ENCODE measurements around the gene CAMTA1.
"Not testable (repeated sequence)": the region's sequence is repeated elsewhere in the genome, so short reads cannot be mapped to it uniquely, and the experiment has no call there.

CAMTA1 gene

DNA sequence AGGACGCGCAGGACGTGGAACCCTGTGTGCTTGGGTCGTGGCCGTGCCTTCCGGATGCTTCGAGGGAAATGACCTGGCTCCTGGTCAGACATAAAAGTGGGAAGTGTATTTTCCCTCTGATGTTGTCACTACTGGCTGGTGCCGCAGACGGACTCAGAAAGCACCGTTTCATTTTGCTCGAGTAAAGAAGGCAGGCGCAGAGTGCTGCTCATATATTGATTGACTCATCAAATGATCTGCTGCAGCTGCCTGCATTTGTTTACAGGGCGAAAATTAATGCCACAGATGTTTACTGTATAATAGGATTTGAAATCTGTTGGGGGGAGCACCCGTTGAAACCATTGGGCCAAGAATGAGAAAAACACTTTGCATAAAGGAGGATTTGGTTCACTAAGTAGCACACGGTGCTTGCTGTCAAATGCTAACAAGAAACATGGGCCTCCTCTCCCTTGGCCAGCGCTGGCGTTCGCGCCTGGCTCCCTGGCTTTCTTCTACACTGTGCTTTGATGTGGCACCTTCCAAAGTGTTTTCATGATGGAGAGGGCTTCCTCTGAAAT, 365.5 kb downstream of the CAMTA1 start:
- no peak for DNase-seq (ENCODE audit: low read depth)

DNA sequence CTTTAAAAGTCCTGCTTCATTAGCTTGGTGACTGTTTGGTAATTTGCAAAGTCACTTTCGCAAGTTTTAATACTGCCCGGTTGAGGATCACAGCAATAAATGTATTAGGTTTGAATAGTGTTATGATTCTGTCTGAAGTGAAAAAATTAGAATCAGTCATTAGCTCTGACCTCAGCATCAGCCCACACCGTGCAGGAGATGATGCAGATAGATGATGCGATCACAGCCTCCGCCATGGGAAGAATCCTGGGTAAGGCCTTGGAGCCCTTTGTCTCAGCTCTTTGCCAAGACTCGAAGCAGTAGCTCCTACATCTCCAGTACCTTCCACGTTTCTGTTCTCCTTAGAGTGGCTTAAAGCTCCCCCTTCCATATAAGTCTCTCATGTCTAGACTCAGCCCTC, 366.7 kb downstream of the CAMTA1 start:
- DNase-seq (ENCODE audit: low read depth) = no peak

DNA sequence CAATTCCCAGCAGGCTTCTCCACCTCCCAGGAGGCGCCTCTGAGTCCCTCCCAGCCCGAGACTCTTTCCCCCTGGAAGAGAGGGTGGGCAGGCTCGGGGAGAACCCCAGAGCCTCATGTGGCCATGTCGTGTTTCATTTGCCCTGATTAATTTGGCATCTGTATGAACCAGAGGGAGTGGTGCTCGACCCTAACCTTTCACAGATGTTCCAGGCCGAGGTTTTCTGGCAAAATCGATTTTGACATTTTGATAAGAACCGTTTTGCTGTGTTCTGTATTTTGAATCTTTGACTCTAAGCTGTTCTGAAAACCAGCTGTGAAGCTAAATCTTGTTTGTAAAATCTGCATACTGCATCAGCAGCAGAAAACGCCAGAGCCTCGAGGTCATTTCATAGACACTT, 367.4 kb downstream of the CAMTA1 start:
- no peak for DNase-seq (ENCODE audit: low read depth)

DNA sequence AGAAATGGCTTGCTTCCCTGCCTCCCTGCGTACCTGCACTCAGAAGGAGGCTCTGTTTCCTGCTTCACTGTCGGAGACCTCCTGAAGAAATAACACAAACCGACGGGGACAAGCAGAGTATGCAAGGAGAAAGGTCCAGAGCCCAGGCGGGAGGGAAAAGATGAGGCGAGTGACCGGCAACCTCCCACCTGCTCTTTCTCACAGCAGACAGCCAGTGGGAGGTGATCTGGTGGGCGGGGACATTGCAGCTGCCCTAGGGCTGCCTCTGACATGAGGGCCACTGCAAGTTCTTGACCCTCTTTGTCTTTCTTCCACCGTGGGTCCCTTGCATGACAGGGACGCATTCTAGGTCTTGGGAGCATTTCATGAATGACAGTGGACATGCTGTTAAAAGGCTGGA, 368.2 kb downstream of the CAMTA1 start:
- DNase-seq (ENCODE audit: low read depth) = no peak

DNA sequence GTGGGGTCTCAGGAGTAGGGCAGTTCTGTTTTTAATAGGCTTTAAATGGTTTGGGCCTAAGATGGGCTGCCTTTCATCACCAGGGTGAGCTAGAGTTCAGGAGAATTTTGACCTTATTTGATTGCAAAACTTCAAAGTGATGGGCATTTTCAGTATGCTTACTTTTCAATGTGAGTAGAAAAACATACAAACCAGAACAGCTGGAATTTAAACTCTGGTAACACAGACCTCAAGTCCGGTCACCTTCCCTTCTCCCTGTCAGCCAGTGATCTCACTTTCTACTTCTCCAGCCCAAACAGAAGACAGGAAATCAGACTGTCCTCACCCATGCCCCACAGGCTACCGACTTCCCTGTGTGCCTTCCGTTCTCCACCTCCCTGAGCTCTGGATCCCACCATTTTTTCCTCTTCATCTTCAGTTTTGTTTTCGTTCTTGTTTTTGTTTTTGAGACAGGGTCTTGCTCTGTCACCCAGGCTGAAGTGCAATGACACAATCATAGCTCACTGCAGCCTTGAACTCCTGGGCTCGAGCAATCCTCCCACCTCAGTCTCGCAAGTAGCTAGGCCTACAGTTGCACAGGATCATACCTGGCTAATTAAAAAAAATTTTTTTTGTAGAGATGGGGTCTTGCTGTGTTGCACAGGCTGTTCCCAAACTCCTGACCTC, 374.0 kb downstream of the CAMTA1 start:
- no peak for DNase-seq (ENCODE audit: low read depth)

DNA sequence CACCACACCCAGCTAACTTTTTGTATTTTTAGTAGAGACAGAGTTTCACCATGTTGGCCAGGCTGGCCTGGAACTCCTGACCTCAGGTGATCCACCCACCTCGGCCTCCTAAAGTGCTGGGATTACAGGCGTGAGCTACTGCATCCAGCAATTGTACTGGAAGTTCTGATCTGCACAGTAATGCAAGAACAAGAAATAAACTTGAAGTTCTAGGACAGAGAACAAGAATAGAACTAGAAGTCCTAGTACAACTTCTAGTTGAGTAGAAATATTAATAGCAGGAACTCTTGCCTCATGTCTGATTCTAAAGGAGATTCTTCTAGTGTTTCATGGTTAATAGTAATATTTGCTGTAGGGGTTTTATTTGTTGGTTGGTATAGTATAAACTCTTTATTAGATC, 383.3 kb downstream of the CAMTA1 start:
- not testable (repeated sequence) for DNase-seq (ENCODE audit: low read depth)

DNA sequence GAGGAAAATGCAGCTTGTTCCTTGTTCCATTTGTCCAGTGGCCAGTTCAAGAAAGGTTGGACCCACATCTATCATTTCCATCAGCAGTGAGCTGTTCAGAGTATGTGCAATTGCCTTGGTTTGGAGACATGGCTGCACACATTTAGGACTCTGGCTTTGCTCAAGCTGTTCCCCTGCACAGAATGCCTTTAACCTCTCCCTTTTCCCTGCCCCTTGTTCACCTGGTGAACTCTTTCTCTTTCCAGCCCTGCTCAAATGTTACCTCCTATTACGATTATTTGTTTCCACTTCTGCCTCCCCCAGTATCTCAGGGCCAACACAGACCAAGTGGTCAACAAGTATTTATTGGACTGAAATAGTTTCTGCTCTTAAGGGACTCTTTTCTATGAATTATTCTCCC, 385.9 kb downstream of the CAMTA1 start:
- no peak for DNase-seq (ENCODE audit: low read depth)

DNA sequence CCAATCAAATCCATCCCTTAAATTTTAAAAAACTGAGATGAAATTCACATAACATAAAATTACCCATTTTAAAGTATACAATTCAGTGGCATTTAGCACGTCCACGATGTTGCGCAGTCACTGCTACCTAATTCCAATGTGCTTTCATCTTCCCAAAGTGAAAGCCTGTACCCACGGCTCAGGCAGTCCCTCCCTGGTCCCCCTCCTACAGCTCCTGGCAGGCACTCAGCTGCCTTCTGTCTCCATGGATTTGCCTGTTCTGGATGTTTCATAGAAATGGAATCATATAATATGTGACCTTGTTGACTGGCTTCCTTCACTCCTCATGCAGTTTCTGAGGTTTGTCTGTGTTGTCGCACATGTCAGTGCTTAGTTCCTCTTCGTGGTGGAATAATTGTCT, 386.3 kb downstream of the CAMTA1 start:
- no peak for DNase-seq (ENCODE audit: low read depth)

DNA sequence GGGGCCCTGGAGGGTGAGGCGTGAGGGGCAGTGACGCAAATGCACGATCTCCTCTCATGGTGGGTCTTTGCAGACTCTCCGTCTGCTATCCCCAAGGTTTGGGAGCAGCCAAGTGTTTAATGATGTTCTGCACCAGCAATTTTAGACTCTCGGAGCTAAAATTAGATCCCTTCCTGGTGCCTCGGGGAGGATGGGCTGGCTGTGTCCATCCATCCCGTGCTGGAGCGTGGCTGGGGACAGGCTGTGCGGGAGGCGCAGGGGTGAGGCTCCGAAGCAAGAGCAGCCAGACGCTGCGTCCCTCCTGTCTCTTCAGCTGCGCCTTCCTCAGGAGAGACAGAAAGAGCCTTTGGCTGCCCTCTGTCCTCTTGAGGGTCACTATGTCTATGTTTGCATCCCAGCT, 387.6 kb downstream of the CAMTA1 start:
- no peak for DNase-seq (ENCODE audit: low read depth)

DNA sequence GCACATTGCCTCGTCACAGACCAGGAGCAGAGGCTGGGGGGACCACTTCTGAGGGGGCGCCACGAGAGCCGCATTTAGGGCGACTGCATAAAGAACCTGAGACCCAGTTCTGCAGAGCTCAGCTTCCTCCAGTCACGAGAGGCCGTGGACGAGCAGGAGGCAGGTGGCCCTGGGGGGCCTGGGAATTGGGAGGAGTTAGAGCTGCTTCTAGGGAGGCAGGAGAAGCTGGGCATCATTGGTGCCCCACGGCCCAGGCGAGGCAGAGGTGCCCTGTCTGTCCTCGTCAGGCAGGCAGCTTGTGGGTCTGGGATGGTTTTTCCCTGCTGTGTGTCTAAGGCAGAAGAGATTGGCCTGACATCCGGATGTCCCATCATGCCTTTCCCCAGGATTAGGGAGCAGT, 389.3 kb downstream of the CAMTA1 start:
- DNase-seq (ENCODE audit: low read depth) = no peak

DNA sequence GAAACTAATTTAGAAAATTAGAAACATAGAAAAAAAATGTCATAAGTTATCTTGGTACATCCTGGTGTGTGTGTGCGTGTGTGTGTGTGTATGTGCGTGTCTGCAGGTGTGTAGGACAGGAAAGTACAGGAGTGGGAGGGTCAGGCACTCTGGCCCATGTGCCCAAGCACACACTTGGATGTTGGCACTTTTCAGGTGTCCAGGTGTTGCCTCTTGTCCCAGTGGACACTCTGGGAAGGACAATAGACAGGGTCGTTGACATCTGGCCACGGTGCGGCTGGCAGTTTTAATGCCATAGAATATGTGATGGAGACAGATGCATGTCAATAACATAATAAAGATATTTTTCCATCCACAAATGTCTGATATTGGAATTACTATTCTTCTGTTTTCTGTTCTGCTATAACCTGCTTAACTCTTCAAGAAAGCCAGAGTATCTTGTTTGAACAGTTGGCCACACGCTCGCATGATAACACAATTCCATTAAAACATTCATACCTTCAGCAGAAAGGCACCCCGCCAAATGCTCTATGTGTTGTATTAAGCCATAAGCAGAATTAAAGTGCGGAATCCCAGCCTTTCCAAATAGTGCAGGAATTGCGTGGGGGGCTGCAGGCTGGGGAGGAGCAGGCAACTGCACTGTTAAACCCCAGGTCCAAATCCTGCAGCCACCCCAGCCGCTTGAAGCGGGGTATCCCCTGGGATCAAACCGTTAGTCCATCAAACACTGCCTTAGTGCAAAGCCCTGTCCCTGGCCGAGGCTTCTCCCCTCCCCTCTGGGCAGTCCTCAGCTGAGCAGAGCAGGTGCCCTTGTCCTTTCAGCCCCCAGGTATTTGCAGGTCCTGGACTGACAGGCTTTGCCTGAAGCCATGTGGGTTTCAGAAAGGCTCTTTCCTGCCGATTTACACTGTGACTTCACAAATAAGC, 390.0 kb downstream of the CAMTA1 start:
- no peak for DNase-seq (ENCODE audit: low read depth)

DNA sequence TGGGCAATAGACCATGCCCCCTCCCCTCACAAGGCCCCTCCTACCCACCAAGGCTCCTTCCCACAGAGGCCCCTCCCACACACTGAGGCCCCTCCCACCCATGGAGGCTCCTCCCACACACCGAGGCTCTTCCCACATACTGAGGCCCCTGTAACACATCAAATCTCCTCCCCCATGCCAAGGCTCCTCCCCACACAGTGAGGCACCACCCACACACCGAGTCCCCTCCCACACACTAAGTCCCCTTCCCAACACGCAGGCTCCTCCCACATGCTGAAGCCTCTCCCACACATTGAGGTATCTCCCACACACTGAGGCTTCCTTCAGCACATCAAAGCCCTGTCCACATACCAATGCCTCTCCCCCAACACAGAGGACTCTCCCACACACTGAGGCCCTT, 391.8 kb downstream of the CAMTA1 start:
- DNase-seq (ENCODE audit: low read depth) = no peak

DNA sequence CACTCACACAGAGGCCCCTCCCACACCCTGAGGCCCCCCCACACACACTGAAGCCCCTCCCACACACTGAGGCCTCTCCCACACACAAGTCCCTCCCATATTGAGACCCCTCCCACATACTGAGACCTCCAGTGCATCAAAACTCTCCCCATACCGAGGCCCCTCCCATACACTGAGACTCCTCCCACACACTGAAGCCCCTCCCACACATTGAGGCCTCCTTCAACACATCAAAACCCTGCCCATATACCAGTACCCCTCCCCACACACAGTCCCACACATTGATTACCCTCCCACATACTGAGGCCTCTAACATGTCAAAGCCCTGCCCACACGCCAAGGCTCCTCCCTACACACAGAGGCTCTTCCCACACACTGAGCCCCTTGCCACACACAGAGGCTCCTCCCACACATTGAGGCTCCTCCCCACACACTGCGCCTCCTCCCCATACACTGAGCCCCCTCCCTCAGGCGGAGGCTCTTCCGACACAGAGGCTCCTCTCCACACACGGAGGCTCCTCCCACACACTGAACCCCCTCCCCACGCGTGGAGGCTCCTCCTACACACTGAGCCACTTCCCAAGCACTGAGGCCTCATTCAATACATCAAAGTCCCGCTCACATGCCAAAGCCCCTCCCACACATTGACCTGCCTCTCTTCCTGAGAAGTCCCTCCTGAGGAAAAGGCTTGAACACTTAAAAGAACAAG, 392.3 kb downstream of the CAMTA1 start:
- no peak for DNase-seq (ENCODE audit: low read depth)

DNA sequence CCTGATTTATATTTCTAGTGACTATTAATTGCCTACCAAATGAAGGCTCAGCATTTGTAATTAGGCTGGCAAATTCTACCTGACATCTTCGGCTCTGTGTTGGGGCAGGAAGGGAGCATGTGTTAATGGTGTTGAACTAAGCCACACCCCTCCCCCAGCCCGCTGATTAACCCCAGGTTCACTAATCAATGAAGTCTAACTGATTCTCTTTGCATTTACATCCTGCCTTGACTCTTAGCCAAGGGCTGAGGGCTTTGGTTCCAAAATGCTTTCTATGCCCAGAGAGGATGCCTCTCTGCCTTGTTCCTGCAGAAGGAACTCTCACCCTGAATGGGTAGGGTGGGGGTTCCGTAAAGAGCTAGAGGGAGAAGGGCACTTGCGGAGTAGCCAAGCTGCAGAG, 393.1 kb downstream of the CAMTA1 start:
- DNase-seq (ENCODE audit: low read depth) = no peak

DNA sequence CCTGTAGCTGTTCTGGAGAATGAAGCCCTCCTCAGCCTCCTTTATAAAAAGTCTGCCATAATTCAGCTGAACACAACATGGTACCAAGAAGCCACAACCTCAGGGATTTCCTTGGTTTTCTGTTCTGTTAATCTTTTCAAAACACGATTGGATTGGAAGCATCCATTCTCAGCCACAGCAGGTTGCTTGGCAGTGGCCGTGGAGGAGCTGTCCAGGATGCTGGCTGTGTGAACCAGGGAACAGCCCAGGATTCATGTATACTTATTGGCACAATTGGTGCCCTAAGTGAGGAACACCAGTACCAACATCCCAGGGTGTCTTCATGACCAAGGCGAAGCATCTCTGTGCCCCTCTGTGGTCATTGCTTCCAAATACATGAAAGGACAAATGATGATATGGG, 393.5 kb downstream of the CAMTA1 start:
- DNase-seq (ENCODE audit: low read depth) = no peak

DNA sequence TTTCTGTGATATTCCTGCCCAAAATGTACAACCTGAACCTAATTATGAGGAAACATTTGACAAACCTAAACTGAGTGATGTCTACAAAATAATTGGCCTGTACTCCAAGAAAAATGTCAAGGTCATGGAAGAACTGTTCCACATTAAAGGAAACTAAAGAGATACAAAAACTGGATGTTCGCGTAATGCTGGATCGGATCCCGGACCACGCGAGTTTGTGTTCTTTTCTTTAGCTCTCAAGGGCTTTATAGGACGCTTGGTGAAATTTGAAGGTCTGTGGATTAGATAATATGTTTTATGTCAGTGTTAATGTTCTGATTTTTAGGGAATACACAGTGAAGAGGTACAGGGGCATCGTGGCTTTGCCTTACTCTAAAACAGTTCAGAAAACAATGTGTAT, 400.5 kb downstream of the CAMTA1 start:
- DNase-seq (ENCODE audit: low read depth) = no peak

DNA sequence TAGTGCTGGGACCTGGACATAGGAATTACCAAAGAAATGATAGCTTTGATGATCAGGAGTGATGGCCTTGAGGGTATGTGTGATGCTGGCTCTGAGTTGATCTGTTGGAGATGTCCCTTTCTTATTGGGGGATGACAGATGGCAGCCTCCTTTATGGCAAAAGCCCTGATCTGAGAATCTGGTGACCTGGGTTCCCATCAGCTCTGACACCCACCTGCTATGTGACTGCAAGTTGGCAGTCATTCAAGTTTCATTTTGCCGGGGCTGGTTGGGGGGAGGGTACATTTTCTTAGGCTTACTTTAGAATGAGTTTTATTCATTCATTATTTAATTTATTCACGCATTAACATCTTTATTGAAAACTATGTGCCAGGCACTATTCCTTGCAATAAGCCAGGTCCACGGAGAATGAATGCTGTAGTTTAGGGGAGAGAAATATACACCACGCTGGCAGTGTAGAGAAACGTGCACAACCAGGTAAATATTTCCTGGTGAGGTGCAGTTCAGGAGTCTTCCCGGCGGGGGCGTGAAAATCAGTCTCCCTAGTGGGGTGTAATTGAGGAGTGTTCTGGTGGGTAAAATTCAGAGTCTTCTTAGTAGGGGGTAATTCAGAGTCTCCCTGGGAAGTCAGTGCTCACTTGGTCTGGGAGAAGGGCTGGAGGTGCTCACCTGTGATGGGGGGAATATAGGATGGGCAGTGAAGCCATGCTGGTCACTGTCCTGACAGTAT, 401.3 kb downstream of the CAMTA1 start:
- no peak for DNase-seq (ENCODE audit: low read depth)

DNA sequence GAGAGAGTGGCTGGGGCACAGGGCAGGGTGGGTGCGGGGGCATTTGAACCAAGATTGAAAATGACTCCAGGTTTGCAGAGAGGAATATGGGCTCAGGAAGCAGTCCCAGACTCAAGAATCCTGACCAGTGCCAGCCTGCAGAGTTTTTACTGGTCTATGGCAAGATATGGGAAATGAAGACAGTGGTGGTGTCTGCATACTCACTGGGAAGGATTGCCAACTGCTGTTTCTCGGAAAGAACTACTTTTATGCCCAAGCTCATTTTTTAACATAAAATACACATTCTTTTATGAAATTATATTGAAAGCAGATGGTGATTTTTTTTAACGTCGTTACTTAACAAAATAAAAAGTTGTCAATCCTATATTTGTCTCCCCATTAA, 401.8 kb downstream of the CAMTA1 start:
- no peak for DNase-seq (ENCODE audit: low read depth)

DNA sequence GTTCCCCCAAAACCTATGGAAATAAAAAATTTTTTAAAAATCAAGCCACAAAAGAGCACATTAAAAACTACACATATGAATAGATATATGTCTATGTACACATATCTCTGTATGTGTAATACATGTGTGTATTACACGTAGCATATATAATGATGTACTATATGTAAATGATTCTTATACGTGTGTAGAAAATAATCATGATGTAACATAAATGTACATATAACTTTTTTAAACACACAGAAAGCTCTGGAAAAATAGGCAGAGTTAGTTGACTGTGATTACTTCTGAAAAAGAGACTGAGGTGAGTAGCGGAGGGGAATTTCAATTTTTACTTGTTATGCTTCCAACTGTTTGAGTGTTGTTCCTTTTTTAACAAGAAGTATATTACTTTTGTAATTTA, 405.0 kb downstream of the CAMTA1 start:
- DNase-seq (ENCODE audit: low read depth) = no peak

DNA sequence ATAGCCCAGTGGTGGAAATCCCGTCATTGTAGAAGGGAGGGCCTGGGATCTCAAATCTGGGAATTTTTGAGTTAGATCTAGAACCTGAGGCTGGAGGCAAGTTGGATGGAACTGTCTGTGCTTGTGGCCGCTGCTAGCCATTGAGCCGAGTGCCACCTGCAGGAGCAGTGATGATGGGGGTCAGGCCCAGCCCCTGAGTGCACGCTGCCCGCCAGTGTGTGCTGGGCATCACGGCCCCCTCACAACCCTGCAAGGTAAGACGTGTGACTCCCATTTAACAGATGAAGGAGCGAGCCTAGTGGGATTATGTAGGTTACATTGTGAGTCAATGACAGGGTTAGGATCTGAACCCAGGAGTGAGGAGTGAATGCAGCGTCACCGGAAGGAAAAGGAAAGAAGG, 407.2 kb downstream of the CAMTA1 start:
- no peak for DNase-seq (ENCODE audit: low read depth)

DNA sequence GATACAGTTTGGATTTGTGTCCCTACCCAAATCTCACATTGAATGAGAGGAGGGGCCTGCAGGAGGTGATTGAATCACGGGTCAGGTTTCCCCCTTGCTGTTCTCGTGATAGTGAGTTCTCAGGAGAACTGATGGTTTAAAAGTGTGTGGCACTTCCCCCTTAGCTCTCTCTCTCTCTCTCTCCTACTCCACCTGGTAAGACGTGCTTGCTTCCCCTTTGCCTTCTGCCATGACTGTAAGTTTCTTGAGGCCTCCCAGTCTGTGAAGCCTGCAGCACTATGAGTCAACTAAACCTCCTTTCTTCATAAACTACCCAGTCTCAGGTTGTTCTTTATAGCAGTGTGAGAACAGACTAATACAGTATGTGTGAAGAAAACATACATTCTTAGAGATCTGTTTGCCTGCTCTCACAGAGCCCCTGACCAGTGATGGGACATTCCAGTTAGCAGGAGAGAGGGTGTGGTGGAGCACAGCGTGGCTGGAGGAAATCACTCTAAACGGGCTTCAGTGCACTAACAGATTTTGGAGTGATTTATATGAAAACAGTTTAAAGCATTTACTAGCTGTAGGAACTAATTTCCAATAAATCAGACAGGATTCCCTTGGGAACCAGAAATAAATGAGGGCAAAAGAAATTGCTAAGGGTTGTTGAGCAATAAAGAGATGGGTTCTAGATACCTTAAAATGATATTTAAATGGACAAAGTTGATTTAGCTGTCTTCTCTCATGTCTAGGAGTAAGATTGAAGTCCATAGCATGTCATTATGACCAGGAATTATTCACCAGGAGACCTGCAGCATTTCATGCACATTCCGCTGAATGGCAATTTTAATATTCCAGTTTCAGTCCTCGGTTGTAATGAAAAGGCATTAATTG, 411.0 kb downstream of the CAMTA1 start:
- DNase-seq (ENCODE audit: low read depth) = no peak
